ENCODE data around the gene LIPT2. TPM values are rescaled to one million over a fixed set of nuclear protein-coding genes. Genes with fewer than 3 reads are reported as not detected.

Gene LIPT2
- total RNA-seq, 1 donor from 2014 or later: 1.4 TPM

DNA sequence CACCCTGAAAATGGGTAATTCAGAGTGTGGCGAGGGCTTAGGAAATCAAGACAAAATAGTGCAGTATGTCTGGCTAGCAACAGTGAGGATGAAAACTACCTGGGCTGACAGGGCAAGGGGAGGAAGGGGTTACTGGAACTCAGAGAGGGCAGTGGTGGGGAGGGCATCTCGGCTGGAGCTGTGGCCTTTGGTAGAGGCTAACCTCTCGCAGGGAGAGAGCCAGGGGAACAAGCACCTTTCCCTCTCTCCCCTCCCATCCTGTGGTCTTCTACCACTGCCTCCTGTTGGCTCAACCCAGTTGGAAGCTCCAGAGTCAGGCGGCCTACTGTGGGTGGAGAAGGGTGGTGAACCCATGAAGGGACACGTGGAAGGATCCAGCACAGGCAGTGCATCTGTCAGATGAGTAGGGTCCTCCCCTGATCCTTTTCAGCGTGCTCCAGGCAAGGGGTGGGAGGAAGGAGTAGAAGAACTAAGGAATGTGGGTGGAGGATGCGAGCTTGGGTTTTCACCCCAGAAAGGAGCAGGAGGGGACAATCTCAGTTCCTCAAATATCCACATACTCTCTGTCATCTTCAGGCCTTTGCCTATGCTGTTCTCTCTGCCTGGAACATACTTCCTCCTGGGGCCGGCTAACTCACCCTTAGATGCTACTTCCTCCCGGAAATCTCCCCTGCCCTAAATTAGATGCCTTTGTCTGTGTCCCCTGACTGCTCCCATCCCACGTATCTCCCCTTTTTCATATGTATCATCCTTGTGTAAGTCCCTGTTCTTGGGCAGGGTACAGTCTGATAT lies 19.9 kb downstream of the LIPT2 start:
- TF ChIP-seq, protein P1, sequence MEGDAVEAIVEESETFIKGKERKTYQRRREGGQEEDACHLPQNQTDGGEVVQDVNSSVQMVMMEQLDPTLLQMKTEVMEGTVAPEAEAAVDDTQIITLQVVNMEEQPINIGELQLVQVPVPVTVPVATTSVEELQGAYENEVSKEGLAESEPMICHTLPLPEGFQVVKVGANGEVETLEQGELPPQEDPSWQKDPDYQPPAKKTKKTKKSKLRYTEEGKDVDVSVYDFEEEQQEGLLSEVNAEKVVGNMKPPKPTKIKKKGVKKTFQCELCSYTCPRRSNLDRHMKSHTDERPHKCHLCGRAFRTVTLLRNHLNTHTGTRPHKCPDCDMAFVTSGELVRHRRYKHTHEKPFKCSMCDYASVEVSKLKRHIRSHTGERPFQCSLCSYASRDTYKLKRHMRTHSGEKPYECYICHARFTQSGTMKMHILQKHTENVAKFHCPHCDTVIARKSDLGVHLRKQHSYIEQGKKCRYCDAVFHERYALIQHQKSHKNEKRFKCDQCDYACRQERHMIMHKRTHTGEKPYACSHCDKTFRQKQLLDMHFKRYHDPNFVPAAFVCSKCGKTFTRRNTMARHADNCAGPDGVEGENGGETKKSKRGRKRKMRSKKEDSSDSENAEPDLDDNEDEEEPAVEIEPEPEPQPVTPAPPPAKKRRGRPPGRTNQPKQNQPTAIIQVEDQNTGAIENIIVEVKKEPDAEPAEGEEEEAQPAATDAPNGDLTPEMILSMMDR (IDR thresholded peaks at IDR 0.05): no peak
- no peaks in the 10 kb centered on the region for H3K9me3 Mint-ChIP-seq (ENCODE audit: low read depth)
- DNase-seq (ENCODE audit: low spot score): no peak
- H3K36me3 Mint-ChIP-seq (ENCODE audit: low read depth): no peaks in the 10 kb centered on the region
- no peak overlapping the region for H3K4me3 Mint-ChIP-seq (ENCODE audit: unreplicated experiment)
- no peaks in the 10 kb centered on the region for H3K4me1 Mint-ChIP-seq (ENCODE audit: low read depth)
- peaks cover 3% of the 10 kb centered on the region for H3K27me3 Mint-ChIP-seq (ENCODE audit: low read depth)
- H3K27ac Mint-ChIP-seq (ENCODE audit: unreplicated experiment): no peak overlapping the region

DNA sequence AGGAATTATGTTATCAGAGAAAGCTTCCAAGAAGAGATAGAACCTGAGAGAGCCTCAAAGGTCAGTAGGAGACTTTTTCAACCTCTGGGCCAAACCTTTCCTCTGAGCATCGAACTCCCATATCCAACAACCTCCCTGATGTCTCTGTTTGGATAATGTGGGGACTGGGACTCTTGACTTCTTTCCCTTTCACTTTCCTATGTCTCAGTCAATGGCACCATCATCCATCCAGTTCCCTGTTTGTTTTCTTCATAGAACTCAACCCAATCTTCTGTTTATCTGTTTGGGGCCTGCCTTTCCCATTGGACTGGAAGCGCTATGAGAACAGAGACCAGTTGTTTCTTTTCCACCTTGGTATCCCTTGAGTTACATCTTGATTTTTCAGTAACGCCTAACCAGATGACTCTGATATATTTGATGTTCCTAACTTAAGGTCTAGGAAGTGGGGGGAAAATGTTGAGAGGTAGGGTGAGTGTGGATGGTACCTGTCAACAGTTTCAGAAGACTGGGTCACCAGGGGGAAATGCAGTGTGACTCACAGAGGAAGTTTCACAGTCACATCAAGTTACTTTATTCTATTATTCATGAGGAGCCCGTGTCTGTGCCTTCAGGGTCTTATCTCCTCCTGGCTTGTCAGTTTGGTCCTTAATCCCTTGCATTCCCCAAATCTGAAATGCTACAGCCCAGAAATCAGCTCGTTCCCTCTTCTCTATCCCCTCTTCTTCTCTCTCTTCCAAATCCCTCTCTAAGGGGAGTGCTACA lies 21.7 kb downstream of the LIPT2 start:
- Mint-ChIP-seq H3K4me3 (ENCODE audit: unreplicated experiment) (no peak overlapping the region), H3K36me3 (ENCODE audit: low read depth) (no peaks in the 10 kb centered on the region), H3K27me3 (ENCODE audit: low read depth) (peaks cover 3% of the 10 kb centered on the region), H3K4me1 (ENCODE audit: low read depth) (peaks cover 6% of the 10 kb centered on the region), H3K9me3 (ENCODE audit: low read depth) (no peaks in the 10 kb centered on the region), H3K27ac (ENCODE audit: unreplicated experiment) (no peak overlapping the region)
- DNase-seq (ENCODE audit: low spot score): no peak
- TF ChIP-seq, protein P1 (IDR thresholded peaks at IDR 0.05): no peak

DNA sequence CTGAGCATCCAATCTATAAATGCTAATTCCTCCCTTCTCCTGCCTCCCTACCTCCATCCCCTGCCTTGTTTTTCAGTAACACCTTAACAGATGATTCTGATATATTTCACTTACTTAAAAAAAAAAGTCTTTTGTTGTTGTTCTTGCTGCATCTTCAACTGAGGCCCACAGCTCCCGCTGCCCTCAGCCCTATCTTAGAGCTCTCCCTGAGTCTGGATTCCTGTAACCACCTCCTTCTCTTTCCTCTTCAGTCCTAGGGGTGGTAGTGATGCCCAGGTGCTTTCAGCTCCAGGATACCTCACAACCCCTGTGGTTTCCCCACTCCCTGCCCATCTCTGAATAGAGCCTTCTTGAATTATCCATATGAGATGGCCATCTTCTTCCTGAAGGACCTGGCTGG lies 22.5 kb downstream of the LIPT2 start:
- TF ChIP-seq, protein P1 (IDR thresholded peaks at IDR 0.05): no peak
- H3K4me1 Mint-ChIP-seq (ENCODE audit: low read depth): peaks cover 6% of the 10 kb centered on the region
- DNase-seq (ENCODE audit: low spot score): no peak
- H3K4me3 Mint-ChIP-seq (ENCODE audit: unreplicated experiment): no peak overlapping the region
- H3K36me3 Mint-ChIP-seq (ENCODE audit: low read depth): no peaks in the 10 kb centered on the region
- peaks cover 3% of the 10 kb centered on the region for H3K27me3 Mint-ChIP-seq (ENCODE audit: low read depth)
- no peak overlapping the region for H3K27ac Mint-ChIP-seq (ENCODE audit: unreplicated experiment)
- H3K9me3 Mint-ChIP-seq (ENCODE audit: low read depth): no peaks in the 10 kb centered on the region

DNA sequence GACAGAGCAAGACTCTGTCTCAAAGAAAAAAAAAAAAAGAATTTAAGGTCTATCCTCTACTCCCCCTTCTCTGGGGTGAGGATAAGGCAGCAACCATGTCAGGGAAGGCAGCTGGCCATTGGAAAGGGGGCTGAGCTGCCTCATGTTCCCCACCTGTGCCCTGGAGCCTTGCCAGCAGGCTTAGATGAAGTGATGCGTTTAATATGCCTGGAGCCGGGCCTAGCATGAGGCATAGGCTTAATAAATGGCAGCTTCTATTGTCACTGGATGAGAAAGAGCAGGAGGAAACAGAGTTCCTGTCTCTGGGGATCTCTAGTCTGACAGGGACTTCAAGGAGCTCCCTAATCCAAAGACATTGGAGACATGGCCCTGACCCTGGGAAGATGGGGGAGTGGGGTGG lies 23.0 kb downstream of the LIPT2 start:
- Mint-ChIP-seq H3K36me3 (ENCODE audit: low read depth) (no peaks in the 10 kb centered on the region), H3K27ac (ENCODE audit: unreplicated experiment) (no peak overlapping the region), H3K4me1 (ENCODE audit: low read depth) (peaks cover 6% of the 10 kb centered on the region), H3K4me3 (ENCODE audit: unreplicated experiment) (no peak overlapping the region), H3K9me3 (ENCODE audit: low read depth) (no peaks in the 10 kb centered on the region), H3K27me3 (ENCODE audit: low read depth) (peaks cover 3% of the 10 kb centered on the region)
- no peak for DNase-seq (ENCODE audit: low spot score)
- TF ChIP-seq, protein P1 (IDR thresholded peaks at IDR 0.05): no peak

DNA sequence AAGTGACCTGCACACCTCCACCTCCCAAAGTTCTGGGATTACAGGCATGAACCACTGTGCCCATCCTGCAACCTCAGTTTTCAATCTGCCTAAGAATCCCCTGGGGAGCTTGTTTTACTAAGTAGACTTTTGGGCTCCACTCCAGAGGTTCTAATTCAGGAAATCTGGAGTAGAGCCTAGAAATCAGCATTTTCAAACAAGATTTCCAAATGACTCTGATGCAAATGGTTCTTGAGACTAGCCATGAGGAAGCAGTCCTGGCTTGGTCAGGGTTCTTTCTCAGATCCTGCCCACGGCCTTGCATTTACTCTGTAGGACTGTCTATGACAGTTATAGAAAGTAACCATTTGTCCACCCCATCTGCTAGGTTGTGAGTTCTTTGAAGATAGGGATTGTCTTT lies 24.6 kb downstream of the LIPT2 start:
- Mint-ChIP-seq H3K4me3 (ENCODE audit: unreplicated experiment) (no peak overlapping the region), H3K27ac (ENCODE audit: unreplicated experiment) (no peak overlapping the region), H3K9me3 (ENCODE audit: low read depth) (no peaks in the 10 kb centered on the region), H3K36me3 (ENCODE audit: low read depth) (no peaks in the 10 kb centered on the region), H3K27me3 (ENCODE audit: low read depth) (peaks cover 3% of the 10 kb centered on the region), H3K4me1 (ENCODE audit: low read depth) (peaks cover 6% of the 10 kb centered on the region)
- no peak for DNase-seq (ENCODE audit: low spot score)
- TF ChIP-seq, protein P1 (IDR thresholded peaks at IDR 0.05): no peak

Measured in chondrocyte (in vitro differentiated cells).